Thyroid gland (tissue), 4 donors: ENCODE measurements around the gene LDHAL6B.

Source experiments
- POLR2A ChIP-seq, 2 donors: fragments of 450-650 bp; IDR thresholded peaks; one replicate each; pipeline ENCODE4 v1.6.1; 2017; ENCODE audit warnings: antibody characterized with exemption in 2 of 2, mild to moderate bottlenecking in 2 of 2, moderate library complexity in 1 of 2
- TF ChIP-seq, protein P1 (sequence below), 6 experiments: fragments of 200-600 bp in 3 of 6; fragments of 450-650 bp in 3 of 6; sonication (generic) in 3 of 6; IDR thresholded peaks; one replicate each; pipeline ENCODE4 v1.5.1; 2016 to 2019; ENCODE audit warnings: antibody characterized with exemption in 6 of 6, mild to moderate bottlenecking in 2 of 6, inconsistent platforms in 1 of 6, moderate library complexity in 1 of 6

DNA sequence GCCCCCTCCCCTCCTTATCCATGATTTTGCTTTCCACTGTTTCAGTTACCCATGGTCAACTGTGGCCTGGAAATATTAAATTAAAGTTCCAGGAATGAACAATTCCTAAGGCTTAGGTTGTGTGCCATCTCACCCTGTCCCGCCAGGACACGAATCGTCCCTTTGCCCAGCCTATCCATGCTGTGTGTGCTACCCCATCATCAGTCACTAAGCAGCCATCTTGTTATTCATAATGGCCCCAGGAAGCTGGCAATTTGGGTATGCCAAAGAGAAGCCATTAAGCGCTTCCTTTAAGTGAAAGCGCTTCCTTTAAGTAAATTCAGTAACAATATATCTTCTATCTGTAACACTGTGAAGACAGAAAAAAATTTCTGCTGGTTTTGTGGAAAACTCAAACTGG lies 49.2 kb upstream of the LDHAL6B start:
- TF ChIP-seq, protein P1, sequence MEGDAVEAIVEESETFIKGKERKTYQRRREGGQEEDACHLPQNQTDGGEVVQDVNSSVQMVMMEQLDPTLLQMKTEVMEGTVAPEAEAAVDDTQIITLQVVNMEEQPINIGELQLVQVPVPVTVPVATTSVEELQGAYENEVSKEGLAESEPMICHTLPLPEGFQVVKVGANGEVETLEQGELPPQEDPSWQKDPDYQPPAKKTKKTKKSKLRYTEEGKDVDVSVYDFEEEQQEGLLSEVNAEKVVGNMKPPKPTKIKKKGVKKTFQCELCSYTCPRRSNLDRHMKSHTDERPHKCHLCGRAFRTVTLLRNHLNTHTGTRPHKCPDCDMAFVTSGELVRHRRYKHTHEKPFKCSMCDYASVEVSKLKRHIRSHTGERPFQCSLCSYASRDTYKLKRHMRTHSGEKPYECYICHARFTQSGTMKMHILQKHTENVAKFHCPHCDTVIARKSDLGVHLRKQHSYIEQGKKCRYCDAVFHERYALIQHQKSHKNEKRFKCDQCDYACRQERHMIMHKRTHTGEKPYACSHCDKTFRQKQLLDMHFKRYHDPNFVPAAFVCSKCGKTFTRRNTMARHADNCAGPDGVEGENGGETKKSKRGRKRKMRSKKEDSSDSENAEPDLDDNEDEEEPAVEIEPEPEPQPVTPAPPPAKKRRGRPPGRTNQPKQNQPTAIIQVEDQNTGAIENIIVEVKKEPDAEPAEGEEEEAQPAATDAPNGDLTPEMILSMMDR (IDR thresholded peaks at IDR 0.05): no peak
- TF ChIP-seq POLR2A (IDR thresholded peaks at IDR 0.05): no peak
